Cerebellar cortex (tissue), 1 donor: Measurements from ENCODE around the gene MPL.
"Not testable (repeated sequence)": the region's sequence is repeated elsewhere in the genome, so short reads cannot be mapped to it uniquely, and the experiment has no call there.

Source experiments
- DNase-seq: peaks from one replicate; pipeline ENCODE4 v3.0.0-alpha.2; 2015; ENCODE audit warnings: low spot score

MPL gene

GRCh38 chr1:43377831-43378230 is 40.2 kb downstream of the MPL start:
- no peak for DNase-seq

GRCh38 chr1:43379476-43379875 is 41.9 kb downstream of the MPL start:
- no peak for DNase-seq

GRCh38 chr1:43381612-43382011 is 44.0 kb downstream of the MPL start:
- no peak for DNase-seq

GRCh38 chr1:43382027-43382779 is 44.6 kb downstream of the MPL start:
- DNase-seq, result peak; percentile 79

GRCh38 chr1:43383449-43383848 is 45.8 kb downstream of the MPL start:
- no peak for DNase-seq

GRCh38 chr1:43386676-43387075 is 49.1 kb downstream of the MPL start:
- no peak for DNase-seq

GRCh38 chr1:43387976-43388599 is 50.5 kb downstream of the MPL start:
- DNase-seq, result no peak

- DNase-seq, result no peak
These were observed 51.0 kb downstream of the MPL start for GRCh38 chr1:43388613-43389012.

GRCh38 chr1:43389326-43390313 is 52.0 kb downstream of the MPL start, which contains the start of the genes MED8 and SZT2:
Gene MED8, minus strand, starts transcription at chr1:43389800. Its CDS starts 36 bp downstream, at chr1:43389764.
Gene SZT2, plus strand, starts transcription at chr1:43389899. Its CDS starts 70 bp downstream, at chr1:43389969.
- DNase-seq, result peak; percentile 97

- DNase-seq, result no peak
These were observed 55.1 kb downstream of the MPL start for GRCh38 chr1:43392702-43393101.

- no peak for DNase-seq
These were observed 57.9 kb downstream of the MPL start for GRCh38 chr1:43395523-43395922.

GRCh38 chr1:43396059-43396458 is 58.4 kb downstream of the MPL start:
- no peak for DNase-seq

- DNase-seq, result no peak
These were observed 60.6 kb downstream of the MPL start for GRCh38 chr1:43398227-43398626.

GRCh38 chr1:43400441-43400840 is 62.8 kb downstream of the MPL start:
- DNase-seq, result not testable (repeated sequence)

- no peak for DNase-seq
These were observed 64.7 kb downstream of the MPL start for GRCh38 chr1:43402089-43402865.
